CD4-positive, alpha-beta T cell treated with Interferon gamma for 1 hour (primary cell): Measurements from ENCODE around the gene SNAI3.
A peak's percentile ranks its signal among the peaks of the same experiment; 100 is the strongest.
"Not testable (repeated sequence)": the region's sequence is repeated elsewhere in the genome, so short reads cannot be mapped to it uniquely, and the experiment has no call there.

Experiments used
- DNase-seq: peaks from one replicate; pipeline ENCODE4 v3.0.0-alpha.2; 2020

SNAI3 gene

DNA sequence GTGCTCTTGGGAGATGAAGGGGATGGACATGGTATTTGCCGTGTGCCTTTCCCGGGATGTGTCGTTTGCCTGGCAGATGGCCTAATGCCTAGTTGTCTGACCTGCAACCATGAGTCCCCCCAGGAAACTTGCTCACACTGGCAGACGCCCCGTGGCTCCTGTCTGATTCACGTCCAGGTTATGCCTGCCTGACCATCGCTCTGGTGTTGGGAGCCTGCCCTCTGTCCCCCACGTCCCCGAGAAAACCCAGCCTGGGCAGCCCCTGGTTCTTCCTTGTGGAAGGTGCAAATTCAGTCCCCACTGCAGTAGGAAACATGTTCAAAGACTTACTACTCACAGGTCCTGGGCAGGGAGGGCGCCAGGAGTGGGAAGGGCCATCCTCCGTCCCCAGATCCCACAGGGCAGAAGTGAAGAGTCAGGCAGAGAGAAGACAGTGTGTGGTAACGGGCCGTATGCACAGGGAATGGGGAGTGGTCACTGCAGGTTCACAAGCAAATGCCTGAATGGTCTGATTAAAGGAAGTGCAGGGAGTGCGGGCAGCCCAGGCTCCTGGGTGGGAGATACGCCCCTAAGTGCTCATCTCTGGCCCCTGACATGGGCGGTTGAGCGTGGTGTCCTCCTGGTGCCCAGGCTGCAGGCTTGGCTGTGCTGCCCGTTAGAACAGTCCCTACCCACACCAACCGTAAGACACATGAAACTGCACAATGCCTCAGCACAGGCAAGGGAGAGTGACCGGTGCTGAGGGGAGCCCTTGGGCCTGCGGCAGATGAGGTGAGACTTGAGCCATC, 4.2 kb upstream of the SNAI3 start:
- no peak for DNase-seq

DNA sequence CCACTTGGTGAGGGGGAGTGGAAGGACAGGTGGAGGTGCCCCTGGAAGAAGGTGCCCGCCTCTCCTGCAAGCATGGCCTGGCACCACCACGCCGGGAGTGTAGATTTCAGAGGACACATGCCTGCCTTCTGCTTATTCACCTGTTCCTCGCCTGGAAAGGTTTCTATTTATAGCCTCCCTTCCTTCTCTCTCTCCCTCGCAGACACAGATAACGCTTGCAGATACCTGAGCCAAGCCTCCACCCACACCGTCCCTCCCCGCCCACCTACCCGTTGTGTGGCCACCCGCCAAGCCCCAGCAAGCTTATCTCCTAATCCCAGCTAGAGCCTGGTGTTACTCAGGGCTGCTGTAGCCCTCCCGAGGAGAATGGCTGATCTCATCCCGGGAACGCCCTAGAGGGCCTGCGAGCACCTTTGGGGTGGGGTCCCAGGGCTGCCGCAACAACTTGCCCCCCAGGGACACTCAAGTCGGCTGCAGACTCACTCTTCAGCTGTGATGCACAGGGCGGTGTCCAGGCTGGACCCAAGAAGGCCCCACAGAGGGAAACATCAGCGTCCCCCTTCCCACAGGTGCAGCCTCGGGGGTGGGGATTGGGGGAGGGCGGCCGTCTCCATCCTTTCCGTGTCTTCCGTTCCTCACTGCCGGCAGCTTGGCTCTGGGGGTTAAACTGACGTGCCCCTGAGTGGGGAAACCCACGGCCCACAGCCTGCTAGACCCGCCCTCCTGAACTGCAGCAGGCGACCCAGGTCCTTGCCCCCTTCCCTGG, 1.9 kb upstream of the SNAI3 start:
- no peak for DNase-seq

DNA sequence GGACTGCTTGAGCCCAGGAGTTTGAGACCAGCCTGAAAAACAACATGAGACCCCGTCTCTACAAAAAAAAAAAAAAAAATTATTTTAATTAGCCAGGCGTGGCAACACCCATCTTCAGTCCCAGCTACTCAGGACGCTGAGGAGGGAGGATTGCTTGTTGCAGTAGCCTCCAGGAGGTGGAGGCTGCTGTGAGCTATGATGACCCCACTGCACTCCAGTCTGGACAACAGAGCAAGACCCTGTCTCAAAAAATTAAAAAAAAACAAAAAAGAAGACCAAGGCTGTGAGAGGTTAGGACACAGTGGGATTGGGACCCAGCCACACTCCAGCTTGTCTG, 1.3 kb upstream of the SNAI3 start:
- no peak for DNase-seq

DNA sequence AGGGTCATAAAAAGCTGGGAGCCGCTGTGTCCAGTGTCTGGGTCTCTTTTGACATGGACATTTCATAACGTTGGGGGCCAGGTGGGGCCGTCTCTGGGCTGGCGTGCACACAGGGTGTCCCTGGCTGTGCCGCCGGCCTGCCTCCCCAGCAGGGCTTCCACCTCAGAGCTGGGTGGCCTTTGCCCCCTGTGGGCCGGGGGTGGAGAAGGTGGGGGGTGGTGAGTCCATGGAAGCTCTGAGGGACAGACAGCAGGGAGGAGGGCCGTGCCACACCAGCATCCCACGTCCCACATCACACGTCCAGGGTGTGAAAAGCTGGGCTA, 908 bp upstream of the SNAI3 start:
- no peak for DNase-seq

DNA sequence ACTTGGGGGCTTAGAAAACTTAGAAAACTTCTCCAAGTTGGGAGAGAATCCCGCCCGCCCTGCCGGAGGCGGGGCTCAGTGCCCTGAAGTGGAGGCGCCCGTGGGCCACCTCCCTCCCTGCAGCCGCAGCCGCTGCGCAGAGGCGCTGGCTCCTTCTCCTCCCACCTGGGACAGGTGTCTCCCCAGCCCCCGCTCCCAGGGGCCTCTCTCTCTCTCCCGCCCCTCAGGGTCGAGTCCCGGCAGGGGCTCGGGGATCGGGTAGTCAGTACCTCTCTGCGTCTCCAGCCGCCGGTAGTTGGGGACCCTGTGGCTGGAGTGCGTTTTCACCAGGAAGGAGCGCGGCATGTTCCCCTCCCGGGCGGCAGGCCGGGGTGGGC, 257 bp downstream of the SNAI3 start:
- DNase-seq, result no peak

- peak; percentile 50 for DNase-seq
These were observed 898 bp downstream of the SNAI3 start for GRCh38 chr16:88685156-88686061.

GRCh38 chr16:88684569-88685155, 1.6 kb downstream of the SNAI3 start:
- DNase-seq, result no peak

DNA sequence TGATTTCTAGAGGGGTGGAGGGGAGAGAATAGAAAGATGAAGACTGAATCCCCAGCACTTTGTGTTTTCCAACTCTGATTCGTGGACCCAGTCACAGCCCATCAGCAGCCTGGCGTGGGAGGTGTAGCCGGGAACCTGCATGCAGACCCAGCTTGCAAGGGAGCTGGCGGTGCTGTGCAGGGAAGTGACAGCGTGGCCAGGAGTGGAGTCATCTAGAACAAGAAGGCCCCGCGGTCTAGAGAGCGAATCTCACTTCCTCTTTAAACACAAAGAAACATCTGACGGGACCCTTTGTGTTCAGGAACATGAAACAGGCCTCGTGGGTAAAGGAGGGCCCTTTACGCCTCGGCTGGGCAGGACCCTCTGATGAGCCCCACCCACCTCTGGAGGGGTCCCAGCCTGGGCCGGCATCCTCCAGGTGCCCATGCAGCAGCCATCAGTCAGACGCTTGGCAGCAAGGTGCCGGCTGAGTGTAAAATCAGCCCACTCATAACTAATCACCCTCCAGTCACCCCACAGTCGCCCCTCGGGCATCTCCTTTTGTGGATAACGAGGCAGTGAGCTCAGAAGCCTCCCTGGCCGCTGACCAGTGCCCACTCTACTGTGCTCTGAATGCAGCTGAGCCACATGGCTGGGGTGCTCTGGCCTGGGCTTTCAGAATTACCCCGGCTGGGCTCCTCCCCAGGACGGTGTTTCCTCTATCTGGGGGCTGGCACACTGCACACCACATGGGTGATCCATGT, 4.4 kb downstream of the SNAI3 start:
- peak; percentile 74 for DNase-seq

DNA sequence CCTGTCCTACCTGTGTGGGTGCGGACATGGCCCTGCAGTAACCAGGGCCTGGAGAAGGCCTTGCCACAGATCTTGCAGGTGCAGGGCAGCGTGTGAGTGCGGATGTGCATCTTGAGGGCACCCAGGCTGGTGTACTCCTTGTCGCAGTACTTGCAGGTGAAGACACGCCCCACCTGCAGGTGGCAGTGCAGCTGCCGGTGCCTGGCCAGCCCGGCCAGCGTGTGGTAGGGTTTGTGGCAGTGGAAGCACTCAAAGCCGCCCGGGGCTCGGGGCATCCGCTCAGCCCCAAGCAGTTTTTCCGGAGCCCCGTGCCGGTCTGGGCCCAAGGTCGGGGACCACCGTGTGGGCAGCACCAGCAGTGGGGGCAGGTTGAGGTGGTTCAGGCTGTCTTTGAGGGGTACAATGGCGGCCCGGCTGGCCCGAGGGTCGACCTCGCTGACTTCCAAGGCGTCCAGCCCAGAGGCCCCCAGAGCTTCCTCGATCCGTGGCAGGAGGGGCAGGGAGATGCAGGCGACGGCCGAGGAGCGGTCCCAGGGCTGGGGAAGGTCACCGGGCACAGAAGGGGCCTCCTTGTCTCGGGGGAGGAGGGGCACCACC, 5.1 kb downstream of the SNAI3 start:
- peak; percentile 58 for DNase-seq

DNA sequence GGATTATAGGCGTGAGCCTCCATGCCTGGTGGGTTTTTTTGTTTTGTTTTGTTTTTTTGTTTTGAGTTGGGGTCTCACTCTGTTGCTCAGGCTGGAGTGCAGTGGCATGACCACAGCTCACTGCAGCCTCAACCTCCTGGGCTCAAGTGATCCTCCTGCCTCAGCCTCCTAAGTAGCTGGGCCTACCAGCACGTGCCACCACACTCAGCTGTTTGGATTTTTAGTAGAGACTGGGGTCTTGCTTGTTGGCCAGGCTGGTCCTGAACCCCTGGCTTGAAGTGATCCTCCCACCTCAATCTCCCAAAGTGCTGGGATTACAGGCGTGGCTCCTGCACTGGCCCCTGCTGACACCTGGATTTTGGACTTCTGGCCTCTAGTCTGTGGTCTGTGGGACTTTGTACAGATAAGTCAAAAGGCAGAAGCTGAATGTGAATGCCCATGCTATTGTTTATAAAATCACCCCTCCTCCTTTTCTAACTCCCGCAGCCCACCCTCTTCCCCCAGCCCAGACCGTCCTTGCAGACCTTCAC, 5.7 kb downstream of the SNAI3 start:
- DNase-seq, result no peak

DNA sequence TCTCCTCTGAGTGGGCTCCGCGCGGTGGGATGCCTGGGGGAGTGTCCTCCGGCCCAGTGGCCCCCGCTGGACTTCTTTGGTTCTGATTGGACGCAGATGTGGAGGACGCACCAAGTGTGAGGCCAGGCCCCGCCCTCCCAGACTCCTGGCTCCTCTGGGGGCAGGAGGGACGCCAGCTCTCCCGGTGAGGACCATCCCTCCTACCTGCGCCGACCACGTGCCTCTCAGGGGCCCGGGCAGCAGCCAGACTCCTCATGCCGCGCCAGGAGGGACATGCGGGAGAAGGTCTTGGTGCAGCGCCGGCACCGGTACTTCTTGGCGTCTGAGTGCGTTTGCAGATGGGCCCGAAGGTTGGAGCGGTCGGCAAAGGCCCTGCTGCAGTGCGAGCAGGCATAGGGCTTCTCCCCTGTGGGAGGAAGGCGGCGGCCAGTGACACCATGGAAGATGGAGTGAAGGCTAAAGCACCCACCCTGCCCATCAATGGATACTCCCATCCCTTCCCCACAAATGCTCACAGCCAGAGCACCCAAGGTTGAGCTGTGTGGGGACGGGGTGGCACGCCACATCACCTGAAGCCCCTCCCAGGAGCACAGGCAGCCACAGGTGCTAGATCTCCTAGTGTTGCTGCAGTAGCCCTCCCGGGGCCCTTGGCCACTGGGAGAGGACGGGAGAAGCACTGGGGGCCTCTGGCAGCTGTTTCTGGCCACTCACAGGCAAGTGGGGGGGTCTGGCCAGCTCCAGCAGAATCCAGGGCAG, 7.9 kb downstream of the SNAI3 start:
- no peak for DNase-seq

- DNase-seq, result no peak
These were observed 8.6 kb downstream of the SNAI3 start for GRCh38 chr16:88677721-88678120.

- DNase-seq, result no peak
These were observed 9.6 kb downstream of the SNAI3 start for GRCh38 chr16:88676502-88677242.

DNA sequence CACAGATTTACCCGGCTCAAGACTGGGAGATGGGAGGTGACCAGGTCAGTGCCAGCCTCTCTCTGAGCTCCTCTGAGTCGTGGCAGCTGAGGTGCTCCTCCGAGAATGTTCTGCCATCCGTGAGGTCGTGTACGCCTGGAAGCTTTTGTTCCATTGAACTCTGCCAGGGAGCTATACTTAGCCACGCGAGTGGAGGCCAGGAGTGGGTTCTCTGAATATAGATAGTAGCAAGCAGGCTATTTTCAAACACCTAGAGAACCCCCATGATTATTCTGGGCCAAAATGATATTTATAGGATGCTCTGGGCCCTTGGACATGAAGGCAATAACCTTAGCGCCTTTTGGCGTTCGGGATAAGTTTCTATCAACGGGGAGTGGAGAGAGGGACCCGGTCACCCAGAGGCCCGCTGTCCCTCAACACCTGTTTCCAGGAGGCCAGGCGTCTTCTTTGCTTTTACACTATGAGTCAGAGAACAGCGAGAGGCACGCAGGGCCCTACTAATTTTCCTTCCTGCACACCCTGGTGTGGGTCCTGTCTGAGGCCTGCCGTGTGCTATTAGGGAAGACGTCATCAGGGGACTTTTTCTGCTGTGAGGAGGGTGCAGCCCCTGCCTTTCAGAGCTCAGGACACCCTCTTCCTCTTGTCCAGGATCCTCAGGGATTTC, 12.5 kb downstream of the SNAI3 start:
- DNase-seq, result no peak

DNA sequence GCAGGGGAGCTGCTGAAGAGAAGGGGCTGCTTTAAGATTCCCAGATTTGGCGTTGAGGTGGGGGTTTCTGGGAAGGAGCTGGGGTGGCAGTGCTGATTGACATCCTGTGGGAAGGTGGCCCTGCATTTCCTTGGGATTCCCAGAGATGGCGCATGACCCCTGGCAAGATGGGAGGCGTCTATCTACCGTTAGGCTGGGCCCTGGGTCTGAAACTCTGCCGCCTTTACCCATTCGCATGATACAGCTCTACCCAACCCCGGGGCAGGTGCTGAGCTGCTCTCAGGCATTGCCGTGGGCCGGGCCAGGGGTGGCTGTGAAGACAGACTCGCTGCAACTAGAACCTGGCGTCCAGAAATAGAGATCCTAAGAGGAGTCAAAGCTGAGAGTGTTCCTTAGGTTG, 13.5 kb downstream of the SNAI3 start:
- DNase-seq, result no peak

- DNase-seq, result no peak
These were observed 14.5 kb downstream of the SNAI3 start for GRCh38 chr16:88671806-88672205.

DNA sequence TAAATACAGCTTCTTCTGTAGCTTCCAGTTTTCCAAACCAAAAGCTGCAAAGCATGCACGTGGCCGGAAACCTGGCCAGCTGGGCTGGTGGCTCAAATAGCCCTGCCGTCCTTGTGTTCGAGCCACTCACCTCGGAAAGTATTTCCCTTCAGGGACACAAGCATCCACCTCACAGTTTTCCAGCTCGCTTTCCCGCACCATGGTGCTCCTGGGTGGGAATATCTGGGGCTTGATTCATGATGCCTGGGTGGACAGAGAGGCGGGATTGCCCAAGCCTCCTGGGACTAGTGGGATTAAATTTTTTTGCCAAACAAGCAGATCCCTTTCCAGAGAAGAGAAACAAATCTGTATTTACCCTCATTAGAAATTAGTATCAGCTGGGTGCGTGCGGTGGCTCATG, 16.3 kb downstream of the SNAI3 start:
- no peak for DNase-seq

DNA sequence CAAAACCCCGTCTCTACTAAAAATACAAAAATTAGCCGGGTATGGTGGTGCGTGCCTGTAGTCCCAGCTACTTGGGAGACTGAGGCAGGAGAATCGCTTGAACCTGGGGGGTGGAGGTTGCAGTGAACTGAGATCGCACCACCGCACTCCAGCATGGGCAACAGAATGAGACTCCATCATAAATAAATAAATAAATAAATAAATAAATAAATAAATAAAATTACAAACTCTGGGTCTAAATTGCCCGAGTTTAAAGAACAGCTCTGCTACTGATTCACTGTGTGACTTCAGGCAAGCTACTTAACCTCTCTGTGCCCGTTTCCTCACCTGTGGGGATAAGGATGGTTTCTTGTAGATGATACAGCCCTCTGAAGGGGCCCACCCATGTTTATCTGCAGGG, 16.8 kb downstream of the SNAI3 start:
- not testable (repeated sequence) for DNase-seq

DNA sequence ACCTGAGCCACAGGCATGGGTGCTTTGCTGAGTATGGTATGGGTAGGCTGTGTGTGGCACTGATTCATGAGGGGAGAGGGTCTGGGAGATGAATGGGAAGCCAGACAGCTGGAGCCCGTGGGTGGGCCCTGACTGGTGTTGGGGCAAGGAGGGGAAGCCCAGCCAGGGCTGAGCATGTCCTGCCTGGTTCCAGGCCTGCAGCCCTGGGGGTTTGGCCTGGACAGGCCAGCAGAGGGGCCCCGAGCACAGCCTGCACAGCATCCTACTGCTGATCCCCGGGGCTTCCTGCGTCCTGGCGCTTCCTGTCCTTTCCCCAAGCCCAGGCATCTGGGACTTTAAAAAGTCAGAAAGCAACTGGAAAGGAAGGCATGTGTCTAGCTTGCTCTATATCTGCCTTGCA, 18.8 kb downstream of the SNAI3 start:
- no peak for DNase-seq

DNA sequence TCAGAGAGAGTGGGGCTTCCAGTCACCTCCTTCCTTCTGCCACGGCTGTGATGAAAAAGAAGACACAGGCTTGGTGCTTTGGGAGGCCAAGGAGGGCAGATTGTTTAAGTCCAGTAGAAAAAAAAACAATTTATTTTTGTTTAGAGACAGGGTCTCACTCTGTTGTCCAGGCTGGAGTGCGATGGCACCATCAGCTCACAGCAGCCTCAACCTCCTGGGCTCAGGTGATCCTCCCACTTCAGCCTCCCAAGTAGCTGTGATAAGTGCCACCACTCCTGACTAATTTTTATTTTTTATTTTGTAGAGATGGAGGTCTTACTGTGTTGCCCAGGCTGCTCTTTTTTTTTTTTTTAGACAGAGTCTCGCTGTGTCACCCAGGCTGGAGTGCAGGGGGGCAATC, 20.7 kb downstream of the SNAI3 start:
- DNase-seq, result no peak
